Osteoblast (primary cell): ENCODE results near the gene STIP1. TPM values are rescaled to one million over a fixed set of nuclear protein-coding genes. Genes with fewer than 3 reads are reported as not detected.

Experiments
- DNase-seq: peaks from one replicate; pipeline ENCODE4 v3.0.0; 2011; ENCODE audit warnings: low spot score, mixed read lengths; ENCODE audit not compliant: insufficient read length; ENCODE audit errors: missing footprints
- H2AFZ ChIP-seq: 2 replicates; pipeline ENCODE4 v1.6.0; 2011; ENCODE audit warnings: mild to moderate bottlenecking, low read length
- H3K27ac ChIP-seq: 2 replicates; pipeline ENCODE4 v1.5.1; 2011; ENCODE audit warnings: mild to moderate bottlenecking, low read depth, low read length, moderate library complexity
- H3K27me3 ChIP-seq: 2 replicates; pipeline ENCODE4 v1.6.0; 2012; ENCODE audit warnings: mild to moderate bottlenecking, control low read depth, inconsistent platforms, low read length, moderate library complexity; ENCODE audit not compliant: insufficient read depth
- H3K36me3 ChIP-seq: 2 replicates; pipeline ENCODE4 v1.5.1; 2011; ENCODE audit warnings: mild to moderate bottlenecking, low read length, control low read depth, moderate library complexity; ENCODE audit not compliant: insufficient read depth
- H3K4me1 ChIP-seq: 2 replicates; pipeline ENCODE4 v1.5.1; 2011; ENCODE audit warnings: mild to moderate bottlenecking, low read length, control low read depth, moderate library complexity; ENCODE audit not compliant: insufficient read depth
- H3K4me2 ChIP-seq: 2 replicates; pipeline ENCODE4 v1.6.0; 2011; ENCODE audit warnings: mild to moderate bottlenecking, low read length; ENCODE audit not compliant: insufficient read depth
- H3K4me3 ChIP-seq: fragments of 200-600 bp; sonication (generic); 3 replicates; pipeline ENCODE4 v1.5.1; 2012; ENCODE audit warnings: mild to moderate bottlenecking, low read length, inconsistent platforms; ENCODE audit not compliant: insufficient read depth
- H3K79me2 ChIP-seq: 2 replicates; pipeline ENCODE4 v1.6.0; 2012; ENCODE audit warnings: mild to moderate bottlenecking, low read length, control low read depth, inconsistent platforms; ENCODE audit not compliant: insufficient read depth
- H3K9me3 ChIP-seq: 2 replicates; pipeline ENCODE4 v1.5.1; 2011; ENCODE audit warnings: low read depth, low read length, control low read depth
- H4K20me1 ChIP-seq: 2 replicates; pipeline ENCODE4 v1.6.0; 2012; ENCODE audit warnings: mild to moderate bottlenecking, low read length, control low read depth; ENCODE audit not compliant: insufficient read depth
- total RNA-seq: library from RNA; depleted of rRNA; stranded (reverse); fragments of >200 nt; gene quantifications from 2 replicates; pipeline ENCODE4 v1.2.3, GENCODE V29; 2012
- TF ChIP-seq, protein P1 (sequence below): IDR thresholded peaks from 2 replicates; pipeline ENCODE4 v1.5.1; 2011; ENCODE audit warnings: mild to moderate bottlenecking, low read depth, low read length, moderate library complexity; ENCODE audit errors: extremely low read depth

The STIP1 gene
- total RNA-seq, 1 donor = 94.5 TPM

DNA sequence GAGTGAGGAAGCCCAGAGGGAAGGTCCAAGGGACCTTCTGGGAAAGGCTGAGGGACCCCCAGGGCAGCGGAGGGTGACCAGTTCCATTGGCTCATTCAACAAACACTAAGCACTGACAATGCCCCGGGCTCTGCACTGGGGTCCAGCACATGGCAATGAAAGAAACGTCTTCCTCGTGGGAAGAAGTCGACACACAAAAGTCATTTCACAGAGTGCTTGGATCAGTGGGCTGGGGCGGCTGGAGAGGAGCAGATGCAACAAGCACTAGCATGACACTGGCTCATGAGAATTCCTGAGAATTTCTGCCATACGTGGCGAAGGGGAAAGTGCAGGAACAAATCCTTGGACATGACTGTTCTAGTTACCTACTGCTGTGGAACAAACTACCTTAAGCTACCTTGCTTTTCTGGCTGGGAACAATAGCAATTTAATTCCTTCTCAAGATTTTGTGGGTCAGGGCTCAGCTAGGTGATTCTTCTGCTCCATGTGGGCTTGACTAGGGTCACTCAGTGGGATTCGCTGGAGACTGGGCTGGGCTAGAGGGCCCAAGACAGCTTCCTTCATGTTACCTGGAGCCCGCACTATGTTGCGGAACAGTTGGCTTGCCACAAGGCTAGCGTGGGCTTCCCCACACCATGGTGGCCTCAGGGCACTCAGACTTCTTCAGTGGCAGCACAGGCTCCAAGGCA, 6.9 kb upstream of the STIP1 start:
- Histone ChIP-seq H3K27me3 (no peaks in the 10 kb centered on the region), H3K4me1 (peaks cover 25% of the 10 kb centered on the region), H3K27ac (no peak overlapping the region), H3K36me3 (no peaks in the 10 kb centered on the region), H2AFZ (no peak overlapping the region), H3K9me3 (peaks cover 5% of the 10 kb centered on the region), H4K20me1 (no peaks in the 10 kb centered on the region), H3K4me2 (no peak overlapping the region), H3K79me2 (peaks cover 19% of the 10 kb centered on the region), H3K4me3 (no peak overlapping the region)
- TF ChIP-seq, protein P1, sequence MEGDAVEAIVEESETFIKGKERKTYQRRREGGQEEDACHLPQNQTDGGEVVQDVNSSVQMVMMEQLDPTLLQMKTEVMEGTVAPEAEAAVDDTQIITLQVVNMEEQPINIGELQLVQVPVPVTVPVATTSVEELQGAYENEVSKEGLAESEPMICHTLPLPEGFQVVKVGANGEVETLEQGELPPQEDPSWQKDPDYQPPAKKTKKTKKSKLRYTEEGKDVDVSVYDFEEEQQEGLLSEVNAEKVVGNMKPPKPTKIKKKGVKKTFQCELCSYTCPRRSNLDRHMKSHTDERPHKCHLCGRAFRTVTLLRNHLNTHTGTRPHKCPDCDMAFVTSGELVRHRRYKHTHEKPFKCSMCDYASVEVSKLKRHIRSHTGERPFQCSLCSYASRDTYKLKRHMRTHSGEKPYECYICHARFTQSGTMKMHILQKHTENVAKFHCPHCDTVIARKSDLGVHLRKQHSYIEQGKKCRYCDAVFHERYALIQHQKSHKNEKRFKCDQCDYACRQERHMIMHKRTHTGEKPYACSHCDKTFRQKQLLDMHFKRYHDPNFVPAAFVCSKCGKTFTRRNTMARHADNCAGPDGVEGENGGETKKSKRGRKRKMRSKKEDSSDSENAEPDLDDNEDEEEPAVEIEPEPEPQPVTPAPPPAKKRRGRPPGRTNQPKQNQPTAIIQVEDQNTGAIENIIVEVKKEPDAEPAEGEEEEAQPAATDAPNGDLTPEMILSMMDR = no peak
- DNase-seq = no peak

DNA sequence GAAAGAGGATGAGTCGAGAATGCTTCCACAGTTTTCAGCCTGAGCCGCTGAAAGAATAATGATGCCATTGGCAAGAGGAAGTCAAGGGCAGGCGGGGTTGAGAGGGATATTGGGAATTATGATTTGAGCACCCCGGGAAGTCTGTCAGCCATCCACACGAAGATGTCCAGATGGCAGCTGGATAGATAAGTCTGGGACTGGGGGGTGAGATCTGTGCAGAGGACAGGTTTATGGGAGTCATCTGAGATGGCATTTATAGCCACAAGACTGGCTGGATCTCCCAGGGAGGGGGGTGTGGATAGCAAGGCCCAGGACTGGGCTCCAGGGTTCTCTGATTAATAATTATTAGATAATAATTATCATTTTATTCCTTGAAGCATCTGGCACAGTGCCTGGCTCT, 5.1 kb upstream of the STIP1 start:
- H3K36me3 ChIP-seq = no peaks in the 10 kb centered on the region
- H3K4me2 ChIP-seq = peak overlapping the region; percentile 82
- H3K4me1 ChIP-seq = peaks cover 35% of the 10 kb centered on the region
- peak; percentile 47 for DNase-seq
- H3K27me3 ChIP-seq = no peaks in the 10 kb centered on the region
- no peak overlapping the region for H3K4me3 ChIP-seq
- peak overlapping the region; percentile 26 for H3K27ac ChIP-seq
- TF ChIP-seq, protein P1 = no peak
- H3K79me2 ChIP-seq = peaks cover 26% of the 10 kb centered on the region
- H4K20me1 ChIP-seq = no peaks in the 10 kb centered on the region
- no peak overlapping the region for H2AFZ ChIP-seq
- no peaks in the 10 kb centered on the region for H3K9me3 ChIP-seq

DNA sequence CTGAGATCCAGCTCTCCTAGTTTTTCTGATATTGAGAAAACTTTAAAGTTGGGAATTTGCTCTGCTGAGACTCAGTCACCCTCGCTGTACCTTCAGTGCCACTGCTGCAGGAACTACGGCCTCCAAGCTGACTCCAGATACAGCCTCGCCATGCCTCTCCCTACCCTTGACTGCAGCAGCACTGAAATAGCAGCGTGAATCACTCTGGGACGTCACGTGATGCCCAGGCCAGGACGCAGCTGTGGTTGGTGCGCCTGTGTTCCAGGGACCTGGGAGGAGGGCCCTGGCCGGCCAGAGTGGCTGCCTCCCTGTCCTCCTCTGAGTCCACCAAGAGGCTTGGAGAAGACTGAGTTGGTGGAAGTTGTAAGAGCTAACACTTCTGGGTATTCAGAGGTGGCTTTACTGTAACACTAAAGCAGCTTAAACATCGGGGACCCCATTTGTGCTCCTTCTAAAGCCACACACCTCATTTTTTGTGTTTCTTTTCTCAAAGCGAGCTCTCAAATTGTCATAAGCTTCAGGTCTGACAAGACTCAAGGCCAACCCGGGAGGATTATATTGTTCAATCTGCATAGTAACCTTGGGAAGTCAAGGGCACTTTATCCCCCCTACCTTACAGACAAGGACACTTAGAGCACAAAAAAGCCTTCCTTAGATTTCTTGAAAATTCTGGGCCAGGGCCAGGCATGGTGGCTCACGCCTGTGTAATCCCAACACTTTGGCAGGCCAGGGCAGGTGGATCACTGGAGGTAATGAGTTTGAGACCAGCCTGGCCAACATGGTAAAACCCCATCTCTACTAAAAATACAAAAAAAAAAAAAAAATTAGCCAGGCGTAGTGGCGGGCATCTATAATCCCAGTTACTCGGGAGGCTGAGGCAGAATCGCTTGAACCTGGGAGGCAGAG, 4.2 kb upstream of the STIP1 start:
- peaks cover 35% of the 10 kb centered on the region for H3K4me1 ChIP-seq
- H3K4me3 ChIP-seq = peak overlapping the region; percentile 44

More for the DNA sequence above, 4.2 kb upstream of the STIP1 start:
- H3K36me3 ChIP-seq = no peaks in the 10 kb centered on the region
- peaks cover 26% of the 10 kb centered on the region for H3K79me2 ChIP-seq
- TF ChIP-seq, protein P1 = no peak
- no peaks in the 10 kb centered on the region for H4K20me1 ChIP-seq
- no peaks in the 10 kb centered on the region for H3K27me3 ChIP-seq
- no peaks in the 10 kb centered on the region for H3K9me3 ChIP-seq
- peak; percentile 99 for DNase-seq
- peak overlapping the region; percentile 48 for H2AFZ ChIP-seq
- H3K4me2 ChIP-seq = peak overlapping the region; percentile 82
- peak overlapping the region; percentile 26 for H3K27ac ChIP-seq
